Measurements from ENCODE around the gene NEUROD4.

Gene NEUROD4

DNA sequence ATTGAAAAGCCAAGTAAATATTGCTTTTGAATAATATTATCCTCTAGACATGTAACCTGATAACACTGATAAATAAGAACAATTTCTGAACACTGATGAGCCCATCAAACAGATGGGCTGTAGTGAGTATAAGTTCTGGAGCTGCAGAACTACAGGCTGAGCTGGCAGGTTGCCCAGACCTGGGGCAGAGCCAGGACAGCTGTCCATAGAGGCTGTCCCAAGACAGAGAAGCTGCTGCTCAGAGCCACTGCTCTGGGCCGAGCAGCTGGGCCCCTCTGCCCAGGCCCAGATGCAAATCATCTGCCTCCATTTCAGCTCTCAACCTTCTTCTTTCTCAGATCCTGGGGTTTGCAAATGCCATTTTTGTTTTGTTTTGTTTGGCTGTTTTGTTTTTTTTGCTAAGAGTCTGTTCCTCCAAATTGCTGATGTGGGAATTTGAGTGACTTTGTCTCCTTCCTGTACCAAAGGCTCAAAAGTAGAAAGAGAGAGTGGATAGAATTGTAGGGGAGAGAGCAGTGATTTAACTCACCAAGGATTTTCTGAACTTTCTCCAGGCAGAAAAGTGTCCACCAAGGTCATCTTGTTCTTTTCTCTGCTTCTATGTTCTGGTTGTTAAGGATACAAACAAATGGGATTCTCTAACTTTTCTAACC lies 31.2 kb upstream of the NEUROD4 start:
- DNase-seq (ENCODE audit: insufficient read length, low spot score) (no peak), FAIRE-seq (no peak)
- TF ChIP-seq, protein P1, sequence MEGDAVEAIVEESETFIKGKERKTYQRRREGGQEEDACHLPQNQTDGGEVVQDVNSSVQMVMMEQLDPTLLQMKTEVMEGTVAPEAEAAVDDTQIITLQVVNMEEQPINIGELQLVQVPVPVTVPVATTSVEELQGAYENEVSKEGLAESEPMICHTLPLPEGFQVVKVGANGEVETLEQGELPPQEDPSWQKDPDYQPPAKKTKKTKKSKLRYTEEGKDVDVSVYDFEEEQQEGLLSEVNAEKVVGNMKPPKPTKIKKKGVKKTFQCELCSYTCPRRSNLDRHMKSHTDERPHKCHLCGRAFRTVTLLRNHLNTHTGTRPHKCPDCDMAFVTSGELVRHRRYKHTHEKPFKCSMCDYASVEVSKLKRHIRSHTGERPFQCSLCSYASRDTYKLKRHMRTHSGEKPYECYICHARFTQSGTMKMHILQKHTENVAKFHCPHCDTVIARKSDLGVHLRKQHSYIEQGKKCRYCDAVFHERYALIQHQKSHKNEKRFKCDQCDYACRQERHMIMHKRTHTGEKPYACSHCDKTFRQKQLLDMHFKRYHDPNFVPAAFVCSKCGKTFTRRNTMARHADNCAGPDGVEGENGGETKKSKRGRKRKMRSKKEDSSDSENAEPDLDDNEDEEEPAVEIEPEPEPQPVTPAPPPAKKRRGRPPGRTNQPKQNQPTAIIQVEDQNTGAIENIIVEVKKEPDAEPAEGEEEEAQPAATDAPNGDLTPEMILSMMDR (IDR thresholded peaks at IDR 0.05; ENCODE audit: insufficient read depth, missing control alignments) = no peak

- TF ChIP-seq, protein P1 (IDR thresholded peaks at IDR 0.05; ENCODE audit: insufficient read depth, missing control alignments) = no peak
- DNase-seq (ENCODE audit: insufficient read length, low spot score) = no peak
- no peak for FAIRE-seq
These were observed 29.9 kb upstream of the NEUROD4 start for GRCh38 chr12:54989829-54990228.

DNA sequence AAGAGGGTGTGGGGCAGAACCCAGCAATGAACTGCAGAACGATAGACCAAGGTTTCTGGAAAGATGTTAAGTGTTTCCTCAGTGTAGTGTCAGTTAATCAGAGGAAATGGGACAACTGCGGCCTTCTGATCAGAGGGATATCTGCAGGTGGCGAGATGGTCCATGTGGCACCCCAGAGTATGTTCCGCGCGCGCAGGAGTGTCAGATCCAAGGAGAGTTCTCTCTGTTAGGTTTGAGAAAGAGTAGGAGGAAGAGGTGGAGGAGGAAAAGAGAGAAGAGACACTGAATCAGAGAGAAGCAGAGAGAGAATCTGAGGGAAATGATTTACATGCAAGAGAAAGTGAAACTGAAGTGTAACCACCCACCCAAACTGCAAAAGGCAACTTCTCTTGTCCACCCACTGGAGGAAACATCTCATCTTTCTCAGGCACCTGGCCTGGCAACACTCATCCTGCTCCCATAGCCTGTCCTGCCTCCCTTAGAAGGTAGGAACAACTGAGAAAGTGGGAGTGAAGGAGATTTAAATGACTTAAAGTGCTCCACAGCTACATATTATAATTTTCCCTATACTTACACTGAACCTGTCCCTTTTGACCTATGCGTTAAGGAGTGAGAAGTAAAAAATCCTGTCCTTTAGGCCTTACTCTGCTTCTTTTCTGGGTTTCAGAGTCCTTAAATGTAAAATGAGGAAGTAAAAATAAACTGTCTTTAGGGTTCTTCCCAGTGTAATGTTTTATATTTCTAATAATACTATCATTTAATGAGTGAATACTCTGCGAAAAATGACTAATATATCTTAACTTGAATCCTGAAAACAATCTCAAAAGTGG lies 28.4 kb upstream of the NEUROD4 start:
- FAIRE-seq = no peak
- no peak for DNase-seq (ENCODE audit: insufficient read length, low spot score)
- TF ChIP-seq, protein P1 (IDR thresholded peaks at IDR 0.05; ENCODE audit: insufficient read depth, missing control alignments) = no peak

DNA sequence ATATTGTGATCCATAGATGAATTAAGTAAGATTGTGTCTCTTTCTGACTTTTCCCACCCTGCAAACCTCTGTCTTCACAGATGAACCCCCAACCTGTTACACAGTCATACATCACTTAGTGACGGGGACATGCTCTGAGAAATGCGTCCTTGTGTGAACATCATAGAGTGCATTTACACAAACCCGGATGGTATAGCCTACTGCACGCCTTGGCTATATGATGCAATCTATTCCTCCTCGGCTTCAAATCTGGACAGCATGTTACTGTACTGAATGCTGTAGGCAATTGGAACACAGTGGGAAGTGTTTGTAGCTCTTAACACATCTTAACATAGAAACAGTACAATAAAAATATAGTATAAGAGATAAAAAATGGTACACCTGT lies 27.8 kb upstream of the NEUROD4 start:
- DNase-seq (ENCODE audit: insufficient read length, low spot score) = no peak
- no peak for FAIRE-seq
- TF ChIP-seq, protein P1 (IDR thresholded peaks at IDR 0.05; ENCODE audit: insufficient read depth, missing control alignments) = no peak

DNA sequence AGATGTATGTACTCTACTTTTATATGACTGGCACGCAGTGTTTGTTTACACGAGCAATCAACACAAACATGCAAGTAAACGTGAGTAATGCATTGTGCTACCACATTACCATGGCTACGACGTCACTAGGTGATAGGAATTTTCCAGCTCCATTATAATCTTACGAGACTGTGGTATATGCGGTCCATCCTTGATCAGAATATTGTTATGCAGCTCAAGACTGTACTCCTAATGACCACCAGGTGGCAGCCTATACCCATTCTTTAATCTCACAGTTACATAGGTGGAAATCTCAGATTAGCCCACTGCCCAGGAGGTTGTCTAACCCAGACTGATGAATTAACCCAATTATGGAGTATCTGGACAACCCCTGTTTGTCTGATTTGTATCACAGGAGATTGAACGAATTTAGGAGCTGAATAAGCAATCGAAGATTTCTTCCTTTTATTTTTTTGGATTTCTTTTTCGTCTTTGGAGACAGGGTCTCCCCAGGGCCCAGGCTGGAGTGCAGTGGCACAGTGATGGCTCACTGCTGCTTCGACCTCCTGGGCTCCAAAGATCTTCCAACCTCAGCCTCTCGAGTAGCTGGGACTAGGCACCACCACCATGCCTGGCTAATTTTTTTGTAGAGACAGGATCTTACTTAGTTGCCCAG lies 26.5 kb upstream of the NEUROD4 start:
- DNase-seq (ENCODE audit: insufficient read length, low spot score) (peak; percentile 31), FAIRE-seq (peak; percentile 70)
- TF ChIP-seq, protein P1 (IDR thresholded peaks at IDR 0.05; ENCODE audit: insufficient read depth, missing control alignments) = peak; percentile 84

DNA sequence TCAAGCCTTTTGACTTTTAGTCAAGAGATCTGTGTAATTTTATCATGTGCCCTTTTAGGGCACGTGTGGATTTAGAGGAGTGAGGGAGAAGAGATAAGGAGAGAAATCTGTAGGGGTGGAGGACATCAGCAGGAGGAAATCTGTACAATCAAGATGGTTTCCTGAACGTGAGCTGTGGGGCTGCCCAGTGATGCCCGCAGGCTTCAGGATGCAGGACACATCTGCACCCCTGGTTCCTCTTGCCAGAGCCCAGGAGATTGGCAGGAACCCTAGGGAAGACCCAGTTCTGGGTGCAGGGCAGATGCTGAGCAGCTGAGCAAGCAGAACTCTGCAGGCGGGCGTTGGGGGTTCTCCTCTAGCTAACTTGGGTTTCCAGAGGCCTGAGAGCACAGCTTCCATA lies 23.6 kb upstream of the NEUROD4 start:
- FAIRE-seq (no peak), DNase-seq (ENCODE audit: insufficient read length, low spot score) (no peak)
- TF ChIP-seq, protein P1 (IDR thresholded peaks at IDR 0.05; ENCODE audit: insufficient read depth, missing control alignments) = no peak
